ENCODE results near the gene MARF1. TPM values are rescaled to one million over a fixed set of nuclear protein-coding genes. Genes with fewer than 3 reads are reported as not detected.

MARF1 gene
- total RNA-seq, 1 experiment from 2014 or later, result 59.4 TPM

- H3K79me2 ChIP-seq (ENCODE audit: insufficient read depth, low read length), result no peaks in the 10 kb centered on the region
- POLR2A ChIA-PET, result no interaction called here
- H3K4me1 ChIP-seq (ENCODE audit: control insufficient read depth in 1 of 2, insufficient read depth in 2 of 2, low read length in 2 of 2), result peaks cover 0 to 15% of the 10 kb centered on the region in 2 experiments; a peak in 1 of 4 replicates
- CTCF ChIA-PET, result no interaction called here
- H3K9me3 ChIP-seq (ENCODE audit: control insufficient read depth in 1 of 2, insufficient read depth in 1 of 2, low read depth in 1 of 2, low read length in 2 of 2), result no peaks in the 10 kb centered on the region
- no peaks in the 10 kb centered on the region for H3K27me3 ChIP-seq (ENCODE audit: insufficient read depth, low read length)
- H3K4me3 ChIP-seq (replicated peaks in 1 of 2; ENCODE audit: low read depth in 1 of 2, low read length in 2 of 2), result no peak overlapping the region
- H3K36me3 ChIP-seq (ENCODE audit: control insufficient read depth in 1 of 2, insufficient read depth in 2 of 2, low read length in 2 of 2), result peaks cover 48 to 49% of the 10 kb centered on the region in 2 experiments; a peak in 3 of 4 replicates
- no peaks in the 10 kb centered on the region for H4K20me1 ChIP-seq (ENCODE audit: insufficient read depth)
- intact Hi-C loops (cut with micrococcal nuclease), result no loop called here
- BruUV-seq (replicated peaks), result no TSS peak
- no peak for DNase-seq (ENCODE audit: low read depth, low spot score)
- no peak for TF ChIP-seq JUND (IDR thresholded peaks at IDR 0.05)
- no peak for TF ChIP-seq ATF3 (IDR thresholded peaks at IDR 0.05)
- no peak for TF ChIP-seq REST (IDR thresholded peaks at IDR 0.05; ENCODE audit: low read depth)
- no peak for TF ChIP-seq POLR2AphosphoS5 (IDR thresholded peaks at IDR 0.05; ENCODE audit: low read depth, low read length)
- no peak for TF ChIP-seq RAD21 (IDR thresholded peaks at IDR 0.05; ENCODE audit: low read depth)
- no peak for TF ChIP-seq ZNF274 (IDR thresholded peaks at IDR 0.05; ENCODE audit: low read depth, low read length)
- TF ChIP-seq POLR2A (IDR thresholded peaks at IDR 0.05; ENCODE audit: borderline replicate concordance, extremely low read depth, insufficient read depth, insufficient read length), result no peak
- TF ChIP-seq CBX3 (IDR thresholded peaks at IDR 0.05; ENCODE audit: low read depth), result no peak
- no peak for TF ChIP-seq TCF7L2 (IDR thresholded peaks at IDR 0.05; ENCODE audit: borderline replicate concordance, extremely low read depth, insufficient read depth, insufficient read length)
- TF ChIP-seq ELF1 (IDR thresholded peaks at IDR 0.05; ENCODE audit: borderline replicate concordance, low read depth), result no peak
- TF ChIP-seq SP1 (IDR thresholded peaks at IDR 0.05; ENCODE audit: low read depth), result no peak
- TF ChIP-seq CEBPB (IDR thresholded peaks at IDR 0.05; ENCODE audit: low read depth), result no peak
- H2AFZ ChIP-seq (ENCODE audit: low read depth, low read length, poor library complexity, severe bottlenecking), result no peak overlapping the region
- no peak for ATAC-seq
- no peak overlapping the region for H3K4me2 ChIP-seq (ENCODE audit: low read length)
- RAD21 ChIA-PET (ENCODE audit: low non-redundant PET in 1 of 2, low total read pairs in 2 of 2, uncharacterized antibody in 2 of 2, unreplicated experiment in 2 of 2), result no interaction called here
- no peak overlapping the region for H3K27ac ChIP-seq (ENCODE audit: low read depth, low read length)
- no peaks in the 10 kb centered on the region for H3K9me2 ChIP-seq (ENCODE audit: insufficient read depth)
- no peak overlapping the region for H3K9ac ChIP-seq (ENCODE audit: low read length)
Observed at GRCh38 chr16:15599303-15600070, 43.5 kb downstream of the MARF1 start.

Data from HCT116 (cell line).